IMR-90 (cell line): Measurements from ENCODE around the gene RAB11FIP4. TPM values are rescaled to one million over a fixed set of nuclear protein-coding genes. Genes with fewer than 3 reads are reported as not detected.

Experiments used
- ATAC-seq: fragments of 200-7000 bp; cut with Tn5 transposase; 2 replicates; pipeline ENCODE4 v1.9.1; 2020; ENCODE audit warnings: low read depth, mild to moderate bottlenecking, moderate library complexity
- BruUV-seq: library from RNA; stranded (reverse); fragments of 400-500 nt; replicated peaks from 2 replicates; lab custom pipeline; 2021; lab: Mats Ljungman, UMichigan
- CTCF ChIA-PET: fragments of 300-600 bp; formaldehyde crosslinking; extraction: SDS; loops from one replicate; lab custom pipeline; 2021; ENCODE audit warnings: antibody characterized with exemption; lab: Yijun Ruan, JAX
- POLR2A ChIA-PET: fragments of 300-600 bp; sonication (Branson Sonifier 250); formaldehyde crosslinking; loops from one replicate; lab custom pipeline; 2022; ENCODE audit warnings: antibody characterized with exemption; ENCODE audit not compliant: unreplicated experiment; lab: Charles Lee
- DNase-seq: peaks from one replicate; pipeline ENCODE4 v3.0.0; 2013
- H2AFZ ChIP-seq: replicated peaks from 2 replicates; pipeline ENCODE3; 2013; ENCODE audit warnings: low read length, mild to moderate bottlenecking; ENCODE audit not compliant: poor library complexity
- H2AK5ac ChIP-seq: 2 replicates; pipeline ENCODE4 v1.6.1; 2013; ENCODE audit warnings: low read depth, low read length, inconsistent platforms
- H2AK9ac ChIP-seq: replicated peaks from 2 replicates; pipeline ENCODE3; 2013; ENCODE audit warnings: mild to moderate bottlenecking, low read depth, low read length, moderate library complexity; ENCODE audit not compliant: poor library complexity
- H2BK120ac ChIP-seq: 2 replicates; pipeline ENCODE4 v1.6.1; 2013; ENCODE audit warnings: low read depth, low read length, inconsistent platforms
- H2BK15ac ChIP-seq: 3 replicates; pipeline ENCODE4 v1.6.1; 2013; ENCODE audit warnings: low read depth, low read length, inconsistent platforms
- H2BK20ac ChIP-seq: 2 replicates; pipeline ENCODE4 v1.6.1; 2013; ENCODE audit warnings: low read depth, mild to moderate bottlenecking, inconsistent platforms, low read length, moderate library complexity
- H2BK5ac ChIP-seq: 2 replicates; pipeline ENCODE4 v1.6.1; 2013; ENCODE audit warnings: mild to moderate bottlenecking, low read depth, low read length, inconsistent platforms; ENCODE audit not compliant: poor library complexity, severe bottlenecking
- H3K14ac ChIP-seq: replicated peaks from 2 replicates; pipeline ENCODE4 v1.6.1; 2013; ENCODE audit warnings: low read depth, low read length, inconsistent platforms
- H3K18ac ChIP-seq: 2 replicates; pipeline ENCODE4 v1.6.1; 2013; ENCODE audit warnings: low read depth, low read length, control low read depth
- H3K23ac ChIP-seq: 2 replicates; pipeline ENCODE4 v1.6.1; 2013; ENCODE audit warnings: low read depth, low read length, inconsistent platforms
- H3K27ac ChIP-seq: 2 replicates; pipeline ENCODE4 v1.5.1; 2013; ENCODE audit warnings: mild to moderate bottlenecking, control low read depth, low read length; ENCODE audit not compliant: insufficient read depth
- H3K27me3 ChIP-seq: 2 replicates; pipeline ENCODE4 v1.6.1; 2013; ENCODE audit warnings: low read length; ENCODE audit not compliant: control insufficient read depth, insufficient read depth
- H3K36me3 ChIP-seq: 2 replicates; pipeline ENCODE4 v1.6.1; 2013; ENCODE audit warnings: low read length, mixed read lengths; ENCODE audit not compliant: control insufficient read depth, insufficient read depth
- H3K4ac ChIP-seq: 2 replicates; pipeline ENCODE4 v1.6.1; 2013; ENCODE audit warnings: low read depth, low read length, inconsistent platforms
- H3K4me1 ChIP-seq: 2 replicates; pipeline ENCODE4 v1.6.1; 2013; ENCODE audit warnings: low read length, mixed read lengths; ENCODE audit not compliant: control insufficient read depth, insufficient read depth
- H3K4me2 ChIP-seq: 2 replicates; pipeline ENCODE4 v1.6.1; 2013; ENCODE audit warnings: low read depth, mild to moderate bottlenecking, control low read depth, low read length, moderate library complexity
- H3K4me3 ChIP-seq: 2 replicates; pipeline ENCODE4 v1.5.1; 2013; ENCODE audit warnings: low read depth, mild to moderate bottlenecking, control low read depth, low read length, moderate library complexity; ENCODE audit not compliant: insufficient read depth
- H3K56ac ChIP-seq: 2 replicates; pipeline ENCODE4 v1.6.1; 2013; ENCODE audit warnings: low read length, inconsistent platforms; ENCODE audit not compliant: insufficient read depth; ENCODE audit errors: extremely low read depth
- H3K79me1 ChIP-seq, 2 experiments: 2 replicates each; pipeline ENCODE4 v1.6.1; 2013; ENCODE audit warnings: low read length in 2 of 2, inconsistent platforms in 1 of 2, low read depth in 1 of 2
- H3K9ac ChIP-seq: 2 replicates; pipeline ENCODE4 v1.6.1; 2013; ENCODE audit warnings: low read depth, low read length, control low read depth
- H3K9me1 ChIP-seq: 2 replicates; pipeline ENCODE4 v1.6.1; 2013; ENCODE audit warnings: low read length, inconsistent platforms; ENCODE audit not compliant: insufficient read depth
- H3K9me3 ChIP-seq: 2 replicates; pipeline ENCODE4 v1.6.1; 2013; ENCODE audit warnings: low read length; ENCODE audit not compliant: control insufficient read depth, insufficient read depth
- H4K20me1 ChIP-seq: 2 replicates; pipeline ENCODE4 v1.6.1; 2013; ENCODE audit warnings: low read length, inconsistent platforms; ENCODE audit not compliant: insufficient read depth
- H4K5ac ChIP-seq: 2 replicates; pipeline ENCODE4 v1.6.1; 2013; ENCODE audit warnings: mild to moderate bottlenecking, low read depth, low read length, control low read depth
- H4K8ac ChIP-seq, 2 experiments: 2 replicates each; pipeline ENCODE4 v1.6.1; 2013; ENCODE audit warnings: low read depth in 2 of 2, low read length in 2 of 2, control low read depth in 1 of 2, inconsistent platforms in 1 of 2
- H4K91ac ChIP-seq: 2 replicates; pipeline ENCODE4 v1.6.1; 2013; ENCODE audit warnings: low read depth, low read length, inconsistent platforms; ENCODE audit not compliant: insufficient read depth
- BHLHE40 ChIP-seq: fragments of 150-350 bp; IDR thresholded peaks from 2 replicates; pipeline ENCODE4 v1.6.1; 2016; ENCODE audit warnings: mild to moderate bottlenecking, low read depth, low read length
- CEBPB ChIP-seq: IDR thresholded peaks from 2 replicates; pipeline ENCODE4 v1.6.1; 2012; ENCODE audit warnings: low read depth, low read length, improper control_type of control experiment
- CHD1 ChIP-seq: IDR thresholded peaks from 2 replicates; pipeline ENCODE4 v1.6.1; 2012; ENCODE audit warnings: low read depth, low read length, improper control_type of control experiment
- FOS ChIP-seq: fragments of 150-350 bp; IDR thresholded peaks from 2 replicates; pipeline ENCODE4 v1.6.1; 2016; ENCODE audit warnings: low read depth, low read length
- MAFK ChIP-seq: IDR thresholded peaks from 2 replicates; pipeline ENCODE4 v1.6.1; 2012; ENCODE audit warnings: low read depth, low read length, improper control_type of control experiment
- MAZ ChIP-seq: IDR thresholded peaks from 2 replicates; pipeline ENCODE4 v1.6.1; 2012; ENCODE audit warnings: low read depth, mild to moderate bottlenecking, low read length, improper control_type of control experiment, moderate library complexity, borderline replicate concordance
- MXI1 ChIP-seq: IDR thresholded peaks from 2 replicates; pipeline ENCODE4 v1.6.1; 2012; ENCODE audit warnings: low read depth, mild to moderate bottlenecking, low read length, moderate library complexity, borderline replicate concordance
- NFE2L2 ChIP-seq: fragments of 150-350 bp; IDR thresholded peaks from 2 replicates; pipeline ENCODE4 v1.6.1; 2016; ENCODE audit warnings: low read depth, mild to moderate bottlenecking, low read length
- POLR2A ChIP-seq: IDR thresholded peaks from 2 replicates; pipeline ENCODE4 v1.6.1; 2012; ENCODE audit warnings: mild to moderate bottlenecking, low read depth, low read length
- RAD21 ChIP-seq: IDR thresholded peaks from 2 replicates; pipeline ENCODE4 v1.6.1; 2012; ENCODE audit warnings: low read length, improper control_type of control experiment
- RCOR1 ChIP-seq: IDR thresholded peaks from 2 replicates; pipeline ENCODE4 v1.6.1; 2012; ENCODE audit warnings: mild to moderate bottlenecking, low read length, improper control_type of control experiment; ENCODE audit not compliant: insufficient replicate concordance
- RFX5 ChIP-seq: IDR thresholded peaks from 2 replicates; pipeline ENCODE4 v1.8.0; 2012; ENCODE audit warnings: low read depth, mild to moderate bottlenecking, low read length, moderate library complexity
- SMC3 ChIP-seq: fragments of 150-350 bp; IDR thresholded peaks from 2 replicates; pipeline ENCODE4 v1.6.1; 2016; ENCODE audit warnings: low read depth, mild to moderate bottlenecking, antibody characterized with exemption, low read length, moderate library complexity
- WGBS, 2 experiments: methylation state at CpG; one replicate each; pipeline versions ENCODE4 v1.1.5 to v1.1.7; 2013; ENCODE audit warnings: missing lambda C conversion rate in 2 of 2; ENCODE audit not compliant: insufficient read length in 1 of 2; ENCODE audit errors: extremely low coverage in 2 of 2; 5-methylcytosine and 5-hydroxymethylcytosine counted together
- dilution Hi-C: fragments of 300-500 bp; cut with HindIII; formaldehyde crosslinking; loops from one replicate; pipeline ENCODE4 v1.14.3; 2018; ENCODE audit warnings: low sequenced_read_pairs; ENCODE audit not compliant: unreplicated experiment
- in situ Hi-C: fragments of 300-500 bp; cut with MboI; formaldehyde crosslinking; loops from 3 replicates; pipeline ENCODE4 v1.14.3; 2019; ENCODE audit warnings: low sequenced_read_pairs, inconsistent platforms, mixed read lengths
- intact Hi-C: fragments of 100-400 bp; cut with micrococcal nuclease; formaldehyde crosslinking; loops from 2 replicates; pipeline ENCODE4 v1.10.0; 2022
- polyA plus RNA-seq, 3 experiments: library from polyadenylated mRNA; depleted of rRNA; stranded (reverse); fragments of >200 nt; gene quantifications; 2 replicates each; pipeline ENCODE4 v1.2.3, GENCODE V29; 2012; ENCODE audit warnings: low replicate concordance in 1 of 3
- total RNA-seq: library from RNA; depleted of rRNA; stranded (reverse); fragments of >200 nt; gene quantifications from 2 replicates; pipeline ENCODE4 v1.2.3, GENCODE V29; 2012
- TF ChIP-seq, protein P1 (sequence below): conservative IDR thresholded peaks from 2 replicates; pipeline ENCODE4 v1.5.1; 2012; ENCODE audit warnings: mild to moderate bottlenecking, low read depth, low read length, improper control_type of control experiment
- TF ChIP-seq, protein P2 (sequence below): fragments of 150-350 bp; IDR thresholded peaks from 2 replicates; pipeline ENCODE4 v1.6.1; 2016; ENCODE audit warnings: low read depth, mild to moderate bottlenecking, low read length, moderate library complexity, borderline replicate concordance
- TF ChIP-seq, protein P3 (sequence below): fragments of 150-350 bp; IDR thresholded peaks from 2 replicates; pipeline ENCODE4 v1.6.1; 2017; ENCODE audit warnings: mild to moderate bottlenecking, antibody characterized with exemption, low read length, low read depth

The RAB11FIP4 gene
- total and polyA plus RNA-seq, 2 of the 4 experiments (the other 2 are of a cell fraction): 0.68 to 1.1 TPM

DNA sequence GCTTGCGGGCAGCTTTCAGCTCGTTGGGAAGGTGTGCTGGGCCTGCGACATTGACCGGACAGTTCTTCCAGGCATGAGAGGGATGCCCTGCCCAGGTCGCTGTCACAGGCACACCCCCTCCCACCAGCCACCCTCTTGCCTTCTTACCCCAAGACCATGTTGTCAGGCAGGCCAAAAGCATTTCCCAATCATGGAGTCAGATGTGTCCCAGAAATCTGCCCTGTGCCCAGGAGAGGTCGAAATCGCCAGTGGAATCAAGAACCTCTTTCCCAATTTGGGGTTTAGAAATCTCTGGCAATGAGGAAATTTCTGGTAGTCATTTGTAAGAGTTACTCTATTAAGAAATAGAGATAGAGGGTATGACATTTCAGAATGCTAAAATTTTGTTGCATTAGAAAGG is 177.1 kb downstream of the RAB11FIP4 start:
- H3K14ac ChIP-seq: 0 out of 2 replicates have a peak overlapping the region, but pooled peaks have one; percentile 11
- peak overlapping the region; percentile 47 for H3K4ac ChIP-seq
- no peak for TF ChIP-seq BHLHE40
- no peak for TF ChIP-seq POLR2A
- TF ChIP-seq, protein P1, sequence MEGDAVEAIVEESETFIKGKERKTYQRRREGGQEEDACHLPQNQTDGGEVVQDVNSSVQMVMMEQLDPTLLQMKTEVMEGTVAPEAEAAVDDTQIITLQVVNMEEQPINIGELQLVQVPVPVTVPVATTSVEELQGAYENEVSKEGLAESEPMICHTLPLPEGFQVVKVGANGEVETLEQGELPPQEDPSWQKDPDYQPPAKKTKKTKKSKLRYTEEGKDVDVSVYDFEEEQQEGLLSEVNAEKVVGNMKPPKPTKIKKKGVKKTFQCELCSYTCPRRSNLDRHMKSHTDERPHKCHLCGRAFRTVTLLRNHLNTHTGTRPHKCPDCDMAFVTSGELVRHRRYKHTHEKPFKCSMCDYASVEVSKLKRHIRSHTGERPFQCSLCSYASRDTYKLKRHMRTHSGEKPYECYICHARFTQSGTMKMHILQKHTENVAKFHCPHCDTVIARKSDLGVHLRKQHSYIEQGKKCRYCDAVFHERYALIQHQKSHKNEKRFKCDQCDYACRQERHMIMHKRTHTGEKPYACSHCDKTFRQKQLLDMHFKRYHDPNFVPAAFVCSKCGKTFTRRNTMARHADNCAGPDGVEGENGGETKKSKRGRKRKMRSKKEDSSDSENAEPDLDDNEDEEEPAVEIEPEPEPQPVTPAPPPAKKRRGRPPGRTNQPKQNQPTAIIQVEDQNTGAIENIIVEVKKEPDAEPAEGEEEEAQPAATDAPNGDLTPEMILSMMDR: no peak
- TF ChIP-seq, protein P2, sequence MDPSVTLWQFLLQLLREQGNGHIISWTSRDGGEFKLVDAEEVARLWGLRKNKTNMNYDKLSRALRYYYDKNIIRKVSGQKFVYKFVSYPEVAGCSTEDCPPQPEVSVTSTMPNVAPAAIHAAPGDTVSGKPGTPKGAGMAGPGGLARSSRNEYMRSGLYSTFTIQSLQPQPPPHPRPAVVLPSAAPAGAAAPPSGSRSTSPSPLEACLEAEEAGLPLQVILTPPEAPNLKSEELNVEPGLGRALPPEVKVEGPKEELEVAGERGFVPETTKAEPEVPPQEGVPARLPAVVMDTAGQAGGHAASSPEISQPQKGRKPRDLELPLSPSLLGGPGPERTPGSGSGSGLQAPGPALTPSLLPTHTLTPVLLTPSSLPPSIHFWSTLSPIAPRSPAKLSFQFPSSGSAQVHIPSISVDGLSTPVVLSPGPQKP: no peak
- TF ChIP-seq RAD21: no peak
- no peak for TF ChIP-seq MAZ
- TF ChIP-seq NFE2L2: no peak
- TF ChIP-seq CEBPB: no peak
- TF ChIP-seq, protein P3, sequence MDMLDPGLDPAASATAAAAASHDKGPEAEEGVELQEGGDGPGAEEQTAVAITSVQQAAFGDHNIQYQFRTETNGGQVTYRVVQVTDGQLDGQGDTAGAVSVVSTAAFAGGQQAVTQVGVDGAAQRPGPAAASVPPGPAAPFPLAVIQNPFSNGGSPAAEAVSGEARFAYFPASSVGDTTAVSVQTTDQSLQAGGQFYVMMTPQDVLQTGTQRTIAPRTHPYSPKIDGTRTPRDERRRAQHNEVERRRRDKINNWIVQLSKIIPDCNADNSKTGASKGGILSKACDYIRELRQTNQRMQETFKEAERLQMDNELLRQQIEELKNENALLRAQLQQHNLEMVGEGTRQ: no peak
- TF ChIP-seq MXI1: no peak
- TF ChIP-seq RCOR1: no peak
- TF ChIP-seq MAFK: no peak
- no peak for TF ChIP-seq CHD1
- no peak for TF ChIP-seq RFX5
- no peak for TF ChIP-seq SMC3
- no peak for TF ChIP-seq FOS
- no peak overlapping the region for H2AFZ ChIP-seq
- CTCF ChIA-PET: no interaction called here
- H3K9ac ChIP-seq: no peak overlapping the region
- intact Hi-C loops (no loop called here), in situ Hi-C loops (no loop called here), dilution Hi-C loops (no loop called here)
- POLR2A ChIA-PET: no interaction called here
- H2BK5ac ChIP-seq: peak overlapping the region; percentile 31
- H4K5ac ChIP-seq: 0 out of 2 replicates have a peak overlapping the region, but pooled peaks have one; percentile 23
- ATAC-seq (no peak), DNase-seq (no peak)
- no peak overlapping the region for H3K18ac ChIP-seq
- no TSS peak for BruUV-seq
- 100% methylated on average over 1 of the region's 7 CpGs; no CpG with 5 or more reads in 1 of the 2 experiments for WGBS, 2 experiments
- H3K27ac ChIP-seq: no peak overlapping the region
- H2BK15ac ChIP-seq: no peak overlapping the region; the same call in 2 of the 3 replicates
- H4K20me1 ChIP-seq: peaks cover 47% of the 10 kb centered on the region
- peak overlapping the region; percentile 61 for H2AK5ac ChIP-seq
- H3K9me1 ChIP-seq: peaks cover 49% of the 10 kb centered on the region
- H3K36me3 ChIP-seq: no peaks in the 10 kb centered on the region
- no peak overlapping the region for H2BK20ac ChIP-seq
- H3K4me2 ChIP-seq: no peak overlapping the region
- H4K8ac ChIP-seq: peak overlapping the region in 1 of 2 experiments; percentile 8; a peak in 1 of 4 replicates
- H3K23ac ChIP-seq: 0 out of 2 replicates have a peak overlapping the region, but pooled peaks have one; percentile 10
- H3K27me3 ChIP-seq: no peaks in the 10 kb centered on the region
- no peak overlapping the region for H4K91ac ChIP-seq
- H3K79me1 ChIP-seq: peaks cover 11 to 85% of the 10 kb centered on the region in 2 experiments
- no peak overlapping the region for H3K56ac ChIP-seq
- H3K4me1 ChIP-seq: peaks cover 45% of the 10 kb centered on the region
- no peak overlapping the region for H3K4me3 ChIP-seq
- no peaks in the 10 kb centered on the region for H3K9me3 ChIP-seq
- H2BK120ac ChIP-seq: peak overlapping the region; percentile 28; the same call in 1 of the 2 replicates
- H2AK9ac ChIP-seq: peak overlapping the region; percentile 31
